A549 (cell line): ENCODE results near the gene ALKBH2. TPM values are rescaled to one million over a fixed set of nuclear protein-coding genes. Genes with fewer than 3 reads are reported as not detected.

Experiments
- ATAC-seq, 2 experiments: fragments of 200-7000 bp in 1 of 2; fragments of >200 bp in 1 of 2; cut with Nextera tagmentation in 1 of 2; cut with Tn5 transposase in 1 of 2; 3 replicates each; pipeline versions ENCODE4 v1.8.0 to v1.9.1; 2018 to 2020; ENCODE audit warnings: mild to moderate bottlenecking in 1 of 2, moderate library complexity in 1 of 2
- CTCF ChIA-PET: fragments of 300-600 bp; sonication (Branson Sonifier 250); formaldehyde crosslinking; extraction: SDS; loops from one replicate; lab custom pipeline; 2021; ENCODE audit warnings: antibody characterized with exemption, inconsistent platforms; lab: Yijun Ruan, JAX
- POLR2A ChIA-PET: fragments of 350-600 bp; formaldehyde crosslinking; extraction: SDS; loops from one replicate; lab custom pipeline; 2021; ENCODE audit warnings: antibody characterized with exemption, inconsistent platforms; lab: Yijun Ruan, JAX
- DNase-seq, 2 experiments: peaks; one replicate each; pipeline versions ENCODE4 v3.0.0 to v3.0.0-alpha.2; 2011 to 2016; ENCODE audit warnings: low read depth in 1 of 2, low spot score in 1 of 2
- FAIRE-seq: peaks from 2 replicates; lab custom pipeline; 2011; peaks lifted over from hg19 to GRCh38; lab: Jason Lieb, UNC
- H3K27ac ChIP-seq, 2 experiments: fragments of >200 bp; sonication (Bioruptor Twin); formaldehyde crosslinking; 3 replicates each; pipeline ENCODE4 v1.5.1; 2016 to 2017
- H3K4me1 ChIP-seq: fragments of >200 bp; sonication (Bioruptor Twin); formaldehyde crosslinking; 3 replicates; pipeline ENCODE4 v1.6.1; 2016
- H3K4me2 ChIP-seq: fragments of >200 bp; sonication (Bioruptor Twin); formaldehyde crosslinking; 3 replicates; pipeline ENCODE4 v1.6.1; 2016
- H3K4me3 ChIP-seq: fragments of >200 bp; sonication (Bioruptor Twin); formaldehyde crosslinking; 3 replicates; pipeline ENCODE4 v1.5.1; 2016
- H3K9me3 ChIP-seq: fragments of >200 bp; sonication (Bioruptor Twin); formaldehyde crosslinking; 3 replicates; pipeline ENCODE4 v1.6.1; 2016
- ATOH8 ChIP-seq: fragments of 250-450 bp; sonication (Bioruptor Pico); IDR thresholded peaks from 2 replicates; pipeline ENCODE4 v1.5.0; 2020; ENCODE audit warnings: low read depth, mild to moderate bottlenecking, moderate library complexity
- BHLHE40 ChIP-seq: IDR thresholded peaks from 2 replicates; pipeline ENCODE4 v1.6.1; 2012; ENCODE audit warnings: low read depth, low read length, inconsistent platforms
- CBX2 ChIP-seq: fragments of 200-600 bp; sonication (generic); IDR thresholded peaks from 2 replicates; pipeline ENCODE4 v1.6.1; 2016; ENCODE audit warnings: low read depth, mild to moderate bottlenecking, borderline replicate concordance
- CBX8 ChIP-seq: fragments of 200-600 bp; sonication (generic); IDR thresholded peaks from 2 replicates; pipeline ENCODE4 v1.6.1; 2016
- EHF ChIP-seq: fragments of 250-450 bp; sonication (Bioruptor Pico); IDR thresholded peaks from 2 replicates; pipeline ENCODE4 v1.5.0; 2020; ENCODE audit warnings: mild to moderate bottlenecking
- ELK1 ChIP-seq: fragments of 150-350 bp; IDR thresholded peaks from 2 replicates; pipeline ENCODE4 v1.6.1; 2014; ENCODE audit warnings: low read depth, mild to moderate bottlenecking, low read length
- EP300 ChIP-seq, 2 experiments: fragments of >200 bp; sonication (Bioruptor Twin); formaldehyde crosslinking; IDR thresholded peaks; 2 replicates in 1 of 2; 3 replicates in 1 of 2; pipeline ENCODE4 v1.6.1; 2016 to 2017
- FOSL2 ChIP-seq, 2 experiments: fragments of 450-650 bp in 1 of 2; fragments of >200 bp in 1 of 2; sonication (Bioruptor Twin) in 1 of 2; formaldehyde crosslinking; IDR thresholded peaks; 2 replicates each; pipeline versions ENCODE4 v1.5.0 to v1.6.1; 2016 to 2020; ENCODE audit warnings: mild to moderate bottlenecking in 1 of 2, moderate library complexity in 1 of 2
- FOXS1 ChIP-seq: fragments of 250-450 bp; sonication (Bioruptor Pico); IDR thresholded peaks from 2 replicates; pipeline ENCODE4 v1.5.0; 2020; ENCODE audit warnings: mild to moderate bottlenecking, moderate library complexity
- HMGXB4 ChIP-seq: fragments of 250-450 bp; sonication (Bioruptor Pico); IDR thresholded peaks from 2 replicates; pipeline ENCODE4 v1.5.0; 2021; ENCODE audit warnings: mild to moderate bottlenecking, moderate library complexity, borderline replicate concordance
- HOXA7 ChIP-seq: fragments of 250-450 bp; sonication (Bioruptor Pico); IDR thresholded peaks from 2 replicates; pipeline ENCODE4 v1.5.0; 2020; ENCODE audit warnings: mild to moderate bottlenecking, moderate library complexity
- HOXB13 ChIP-seq: fragments of 250-450 bp; sonication (Bioruptor Pico); IDR thresholded peaks from 2 replicates; pipeline ENCODE4 v1.5.0; 2020; ENCODE audit warnings: low read depth, mild to moderate bottlenecking, moderate library complexity
- HOXB5 ChIP-seq: fragments of 250-450 bp; sonication (Bioruptor Pico); IDR thresholded peaks from 2 replicates; pipeline ENCODE4 v1.5.0; 2020; ENCODE audit warnings: mild to moderate bottlenecking, moderate library complexity
- KDM5A ChIP-seq: fragments of 200-600 bp; sonication (generic); IDR thresholded peaks from 2 replicates; pipeline ENCODE4 v1.6.1; 2016; ENCODE audit warnings: antibody characterized with exemption, mild to moderate bottlenecking
- MAFK ChIP-seq: fragments of 450-650 bp; IDR thresholded peaks from 2 replicates; pipeline ENCODE4 v1.6.1; 2014; ENCODE audit not compliant: partially characterized antibody
- MAX ChIP-seq: IDR thresholded peaks from 2 replicates; pipeline ENCODE4 v1.6.1; 2012
- MAZ ChIP-seq: fragments of 150-350 bp; IDR thresholded peaks from 2 replicates; pipeline ENCODE4 v1.6.1; 2014; ENCODE audit warnings: antibody characterized with exemption, low read depth, low read length, borderline replicate concordance
- NPAS2 ChIP-seq: fragments of 250-450 bp; sonication (Bioruptor Pico); IDR thresholded peaks from 2 replicates; pipeline ENCODE4 v1.8.0; 2022; ENCODE audit warnings: mild to moderate bottlenecking, moderate library complexity, borderline replicate concordance
- NR3C1 ChIP-seq: fragments of >200 bp; sonication (Bioruptor Twin); formaldehyde crosslinking; IDR thresholded peaks from 3 replicates; pipeline ENCODE4 v1.6.1; 2017
- POLR2A ChIP-seq: IDR thresholded peaks from 2 replicates; pipeline ENCODE4 v1.6.1; 2012; ENCODE audit warnings: mild to moderate bottlenecking, low read length
- RAD21 ChIP-seq, 2 experiments: fragments of >200 bp in 1 of 2; sonication (Bioruptor Twin) in 1 of 2; formaldehyde crosslinking in 1 of 2; IDR thresholded peaks in 1 of 2; conservative IDR thresholded peaks in 1 of 2; 2 replicates in 1 of 2; 3 replicates in 1 of 2; pipeline ENCODE4 v1.6.1; 2012 to 2018; ENCODE audit warnings: inconsistent platforms in 1 of 2
- RARB ChIP-seq: fragments of 250-450 bp; sonication (Bioruptor Pico); IDR thresholded peaks from 2 replicates; pipeline ENCODE4 v1.8.0; 2021; ENCODE audit warnings: mild to moderate bottlenecking, moderate library complexity
- REST ChIP-seq: fragments of 200-600 bp; sonication (generic); IDR thresholded peaks from 2 replicates; pipeline ENCODE4 v1.6.1; 2016; ENCODE audit warnings: antibody characterized with exemption, mild to moderate bottlenecking, moderate library complexity
- ZNF302 ChIP-seq: fragments of 250-450 bp; sonication (Bioruptor Pico); IDR thresholded peaks from 2 replicates; pipeline ENCODE4 v1.9.0; 2021; ENCODE audit warnings: inconsistent platforms, mild to moderate bottlenecking, moderate library complexity
- WGBS: methylation state at CpG from one replicate; pipeline ENCODE4 v1.1.6; 2017; ENCODE audit errors: missing lambda C conversion rate; 5-methylcytosine and 5-hydroxymethylcytosine counted together
- polyA plus RNA-seq, 4 experiments: library from polyadenylated mRNA; depleted of rRNA in 3 of 4; stranded (reverse); fragments of >200 nt; fragmentation: RNase III in 1 of 4; extraction: RNeasy Plus Mini Kit Qiagen cat#74134 plus additional on column Dnase treatment in 1 of 4; gene quantifications; 2 replicates in 3 of 4; 3 replicates in 1 of 4; pipeline ENCODE4 v1.2.3, GENCODE V29; 2011 to 2017

The ALKBH2 gene
- polyA plus RNA-seq, 2 of the 4 experiments (the other 2 are of a cell fraction), result 53.9 to 57.7 TPM

GRCh38 chr12:109113661-109114321 is 20.5 kb upstream of the ALKBH2 start:
- TF ChIP-seq HOXB5 (CRISPR knock-in tag) (no peak), MAZ (no peak), EP300 (IDR thresholded peaks at IDR 0.05) (no peak), ATOH8 (no peak), REST (no peak), MAFK (no peak), FOXS1 (CRISPR knock-in tag) (no peak), HOXB13 (CRISPR knock-in tag) (no peak), RARB (CRISPR knock-in tag) (no peak), KDM5A (no peak), HMGXB4 (CRISPR knock-in tag) (no peak), EHF (CRISPR knock-in tag) (no peak), BHLHE40 (no peak), POLR2A (no peak), ZNF302 (no peak), NPAS2 (CRISPR knock-in tag) (no peak), CBX8 (no peak)
- TF ChIP-seq, all 56 proteins: peak for 0
- peaks cover 11% of the 10 kb centered on the region for H3K4me1 ChIP-seq
- ATAC-seq (no peak), FAIRE-seq (no peak), DNase-seq (no peak)
- CTCF ChIA-PET, result interaction anchor here (1.0 to 4.2 kb wide), 10 partner anchors 14 to 279 kb away, joined by 3 to 58 read pairs (median 3); no protein-coding TSS in a partner anchor
- no peak overlapping the region; a peak in 1 of 6 replicates for H3K27ac ChIP-seq
- POLR2A ChIA-PET, result no interaction called here
- H3K4me3 ChIP-seq, result no peak overlapping the region
- no peaks in the 10 kb centered on the region for H3K9me3 ChIP-seq
- H3K4me2 ChIP-seq, result no peak overlapping the region; the same call in 2 of the 3 replicates
- WGBS, result 92% methylated on average over 5 of the region's 5 CpGs

GRCh38 chr12:109112720-109113465 is 19.6 kb upstream of the ALKBH2 start:
- H3K9me3 ChIP-seq, result no peaks in the 10 kb centered on the region
- H3K27ac ChIP-seq, result no peak overlapping the region; a peak in 1 of 6 replicates
- H3K4me3 ChIP-seq, result no peak overlapping the region
- ChIA-PET CTCF (interaction anchor here (0.6 to 4.2 kb wide), 31 partner anchors 8 to 516 kb away, joined by 3 to 58 read pairs (median 5); no protein-coding TSS in a partner anchor), POLR2A (interaction anchor here (0.6 kb wide), 2 partner anchors 20 to 41 kb away, joined by 3 to 4 read pairs; no protein-coding TSS in a partner anchor)
- WGBS, result 81% methylated on average over 11 of the region's 11 CpGs
- ATAC-seq (no peak), DNase-seq (no peak), FAIRE-seq (no peak)
- TF ChIP-seq ZNF302 (no peak), CBX2 (no peak), HMGXB4 (CRISPR knock-in tag) (no peak), MAX (no peak), FOSL2 (IDR thresholded peaks at IDR 0.05) (no peak), FOSL2 (CRISPR knock-in tag; IDR thresholded peaks at IDR 0.05) (no peak), KDM5A (no peak), RARB (CRISPR knock-in tag) (no peak), NR3C1 (no peak), HOXA7 (no peak), ELK1 (no peak), RAD21 (conservative IDR thresholded peaks at IDR 0.05 in 1 of 2, IDR thresholded peaks at IDR 0.05 in 1 of 2) (no peak)
- H3K4me2 ChIP-seq, result no peak overlapping the region
- H3K4me1 ChIP-seq, result peaks cover 11% of the 10 kb centered on the region
